ENCODE results near the gene SEMA3F. TPM values are rescaled to one million over a fixed set of nuclear protein-coding genes. Genes with fewer than 3 reads are reported as not detected.

SEMA3F gene
- total RNA-seq, 1 donor from 2014 or later: 14.5 TPM

DNA sequence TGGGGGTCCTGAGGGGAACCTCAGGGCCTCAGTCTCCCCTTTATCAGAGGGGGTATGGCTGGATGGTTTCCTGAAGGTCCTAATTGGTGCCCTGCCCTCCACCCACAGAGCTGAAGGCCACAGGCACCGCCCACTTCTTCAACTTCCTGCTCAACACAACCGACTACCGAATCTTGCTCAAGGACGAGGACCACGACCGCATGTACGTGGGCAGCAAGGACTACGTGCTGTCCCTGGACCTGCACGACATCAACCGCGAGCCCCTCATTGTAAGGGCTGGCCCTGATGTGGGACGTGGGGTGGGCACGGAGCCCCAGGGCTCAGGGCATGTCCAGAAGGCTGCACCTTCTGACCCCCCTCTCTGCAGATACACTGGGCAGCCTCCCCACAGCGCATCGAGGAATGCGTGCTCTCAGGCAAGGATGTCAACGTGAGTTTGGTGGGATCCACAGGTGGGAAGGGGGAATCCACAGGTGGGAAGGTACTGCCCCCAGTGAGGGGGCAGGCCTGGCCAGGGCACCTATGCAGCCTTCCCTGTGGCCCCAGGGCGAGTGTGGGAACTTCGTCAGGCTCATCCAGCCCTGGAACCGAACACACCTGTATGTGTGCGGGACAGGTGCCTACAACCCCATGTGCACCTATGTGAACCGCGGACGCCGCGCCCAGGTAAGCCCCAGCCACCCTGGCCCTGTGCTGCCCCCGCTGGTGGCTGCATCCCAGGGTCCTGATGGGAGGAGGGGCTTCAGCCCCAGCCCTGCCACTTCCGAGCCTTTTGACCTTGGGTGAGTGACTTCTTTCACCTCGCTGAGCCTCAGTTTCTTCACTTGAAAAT, 18.8 kb downstream of the SEMA3F start:
- no peak overlapping the region for H3K4me3 Mint-ChIP-seq
- H3K27ac Mint-ChIP-seq: no peak overlapping the region
- H3K27me3 ChIP-seq: no peaks in the 10 kb centered on the region

DNA sequence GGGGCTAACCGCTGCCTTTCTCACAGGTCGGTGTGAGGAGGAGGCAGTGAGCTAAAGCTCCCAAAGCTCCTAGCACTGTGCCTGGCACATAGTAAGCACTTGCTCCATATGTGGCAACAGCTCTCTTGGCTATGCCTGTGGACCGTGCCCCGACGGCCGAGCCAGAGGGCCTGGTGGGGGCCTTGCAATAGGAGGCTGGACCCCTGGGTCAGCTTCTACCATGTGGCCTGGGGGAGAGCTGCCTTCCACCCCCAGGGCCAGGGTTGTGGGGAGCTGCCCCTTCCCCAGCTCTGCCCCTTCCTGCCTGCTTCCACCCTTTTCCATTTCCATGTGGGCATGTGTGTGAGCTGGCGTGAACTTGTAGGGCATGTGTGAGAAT, 19.4 kb downstream of the SEMA3F start:
- TF ChIP-seq EZH2phosphoT487 (IDR thresholded peaks at IDR 0.05): no peak
- TF ChIP-seq EZH2 (IDR thresholded peaks at IDR 0.05): no peak
- TF ChIP-seq, protein P1, sequence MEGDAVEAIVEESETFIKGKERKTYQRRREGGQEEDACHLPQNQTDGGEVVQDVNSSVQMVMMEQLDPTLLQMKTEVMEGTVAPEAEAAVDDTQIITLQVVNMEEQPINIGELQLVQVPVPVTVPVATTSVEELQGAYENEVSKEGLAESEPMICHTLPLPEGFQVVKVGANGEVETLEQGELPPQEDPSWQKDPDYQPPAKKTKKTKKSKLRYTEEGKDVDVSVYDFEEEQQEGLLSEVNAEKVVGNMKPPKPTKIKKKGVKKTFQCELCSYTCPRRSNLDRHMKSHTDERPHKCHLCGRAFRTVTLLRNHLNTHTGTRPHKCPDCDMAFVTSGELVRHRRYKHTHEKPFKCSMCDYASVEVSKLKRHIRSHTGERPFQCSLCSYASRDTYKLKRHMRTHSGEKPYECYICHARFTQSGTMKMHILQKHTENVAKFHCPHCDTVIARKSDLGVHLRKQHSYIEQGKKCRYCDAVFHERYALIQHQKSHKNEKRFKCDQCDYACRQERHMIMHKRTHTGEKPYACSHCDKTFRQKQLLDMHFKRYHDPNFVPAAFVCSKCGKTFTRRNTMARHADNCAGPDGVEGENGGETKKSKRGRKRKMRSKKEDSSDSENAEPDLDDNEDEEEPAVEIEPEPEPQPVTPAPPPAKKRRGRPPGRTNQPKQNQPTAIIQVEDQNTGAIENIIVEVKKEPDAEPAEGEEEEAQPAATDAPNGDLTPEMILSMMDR (IDR thresholded peaks at IDR 0.05): no peak
- no peak for DNase-seq (ENCODE audit: low spot score)
- Histone ChIP-seq H3K27me3 (no peaks in the 10 kb centered on the region), H3K9ac (no peak overlapping the region), H3K4me1 (peaks cover 17% of the 10 kb centered on the region), H2AFZ (replicated peaks) (no peak overlapping the region), H3K27ac (no peak overlapping the region), H3F3A (ENCODE audit: low read depth) (no peaks in the 10 kb centered on the region), H4K20me1 (ENCODE audit: low read depth) (peaks cover 34% of the 10 kb centered on the region), H3K36me3 (no peaks in the 10 kb centered on the region), H3K9me3 (ENCODE audit: low read depth) (no peaks in the 10 kb centered on the region), H3K4me3 (no peak overlapping the region), H3K4me2 (no peak overlapping the region), H3K79me2 (ENCODE audit: low read depth) (no peaks in the 10 kb centered on the region)
- H3K27me3 Mint-ChIP-seq (ENCODE audit: insufficient read depth, low read depth): peaks cover 7% of the 10 kb centered on the region
- H3K4me1 Mint-ChIP-seq: peaks cover 17% of the 10 kb centered on the region
- no peak overlapping the region for H3K27ac Mint-ChIP-seq
- no peaks in the 10 kb centered on the region for H3K9me3 Mint-ChIP-seq
- H3K4me3 Mint-ChIP-seq: no peak overlapping the region
- H3K36me3 Mint-ChIP-seq: peaks cover under 1% of the 10 kb centered on the region

More for the DNA sequence above, 18.8 kb downstream of the SEMA3F start:
- H2AFZ ChIP-seq (replicated peaks): no peak overlapping the region
- Mint-ChIP-seq H3K4me1 (peaks cover 23% of the 10 kb centered on the region), H3K36me3 (no peaks in the 10 kb centered on the region), H3K9me3 (no peaks in the 10 kb centered on the region), H3K27me3 (ENCODE audit: insufficient read depth, low read depth) (peaks cover 7% of the 10 kb centered on the region)
- H3K79me2 ChIP-seq (ENCODE audit: low read depth): no peaks in the 10 kb centered on the region
- H3K9me3 ChIP-seq (ENCODE audit: low read depth): no peaks in the 10 kb centered on the region
- peaks cover 40% of the 10 kb centered on the region for H4K20me1 ChIP-seq (ENCODE audit: low read depth)
- DNase-seq (ENCODE audit: low spot score): no peak
- H3K4me1 ChIP-seq: peaks cover 23% of the 10 kb centered on the region
- H3K36me3 ChIP-seq: no peaks in the 10 kb centered on the region
- no peak overlapping the region for H3K4me3 ChIP-seq
- peaks cover 1% of the 10 kb centered on the region for H3F3A ChIP-seq (ENCODE audit: low read depth)
- H3K4me2 ChIP-seq: no peak overlapping the region
- H3K9ac ChIP-seq: no peak overlapping the region
- H3K27ac ChIP-seq: no peak overlapping the region
- no peak for TF ChIP-seq EZH2phosphoT487 (IDR thresholded peaks at IDR 0.05)
- TF ChIP-seq EZH2 (IDR thresholded peaks at IDR 0.05): no peak
- TF ChIP-seq, protein P1 (IDR thresholded peaks at IDR 0.05): no peak

DNA sequence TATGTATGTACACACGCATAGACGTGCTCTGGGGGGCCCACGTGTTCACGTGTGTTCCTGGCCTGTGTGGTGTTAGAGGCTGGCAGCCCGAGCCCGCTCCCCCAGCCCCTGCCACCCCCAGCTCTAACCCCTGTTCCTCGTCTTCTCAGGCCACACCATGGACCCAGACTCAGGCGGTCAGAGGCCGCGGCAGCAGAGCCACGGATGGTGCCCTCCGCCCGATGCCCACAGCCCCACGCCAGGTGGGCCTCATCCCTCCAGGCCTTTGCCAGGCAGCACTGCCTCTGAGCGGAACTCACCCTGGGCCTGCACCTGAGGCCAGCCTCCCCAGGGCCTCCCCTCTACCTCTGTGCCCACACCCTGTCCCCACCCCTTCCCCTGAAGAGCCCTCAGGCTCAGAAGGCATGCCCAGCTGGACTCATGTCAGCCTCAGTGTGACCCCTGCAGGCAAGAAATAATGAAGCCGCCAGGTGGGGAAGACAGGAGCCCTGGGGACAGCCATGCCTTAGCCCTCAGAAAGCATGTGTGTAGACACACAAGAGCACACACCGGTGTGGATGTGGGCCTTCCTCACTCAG, 19.9 kb downstream of the SEMA3F start:
- no peak overlapping the region for H3K4me3 Mint-ChIP-seq
- Histone ChIP-seq H3K4me1 (peaks cover 12% of the 10 kb centered on the region), H3F3A (ENCODE audit: low read depth) (no peaks in the 10 kb centered on the region), H3K4me2 (no peak overlapping the region), H3K9me3 (ENCODE audit: low read depth) (no peaks in the 10 kb centered on the region), H3K27ac (no peak overlapping the region), H3K27me3 (no peaks in the 10 kb centered on the region), H3K36me3 (no peaks in the 10 kb centered on the region), H3K4me3 (no peak overlapping the region), H4K20me1 (ENCODE audit: low read depth) (peaks cover 29% of the 10 kb centered on the region), H2AFZ (replicated peaks) (no peak overlapping the region), H3K79me2 (ENCODE audit: low read depth) (no peaks in the 10 kb centered on the region), H3K9ac (no peak overlapping the region)
- peaks cover 1% of the 10 kb centered on the region for H3K36me3 Mint-ChIP-seq
- DNase-seq (ENCODE audit: low spot score): no peak
- TF ChIP-seq, protein P1 (IDR thresholded peaks at IDR 0.05): no peak
- TF ChIP-seq EZH2 (IDR thresholded peaks at IDR 0.05) (no peak), EZH2phosphoT487 (IDR thresholded peaks at IDR 0.05) (no peak)
- H3K9me3 Mint-ChIP-seq: no peaks in the 10 kb centered on the region
- peaks cover 14% of the 10 kb centered on the region for H3K4me1 Mint-ChIP-seq
- peaks cover 7% of the 10 kb centered on the region for H3K27me3 Mint-ChIP-seq (ENCODE audit: insufficient read depth, low read depth)
- no peak overlapping the region for H3K27ac Mint-ChIP-seq
